AG04450 (cell line): ENCODE measurements around the gene XYLB. TPM values are rescaled to one million over a fixed set of nuclear protein-coding genes. Genes with fewer than 3 reads are reported as not detected.

Experiments
- CTCF ChIA-PET: fragments of 300-600, 350-600 bp; formaldehyde crosslinking; extraction: SDS; loops from one replicate; lab custom pipeline; 2022; ENCODE audit warnings: antibody characterized with exemption, inconsistent platforms; lab: Charles Lee
- POLR2A ChIA-PET: fragments of 350-600 bp; formaldehyde crosslinking; extraction: SDS; loops from one replicate; lab custom pipeline; 2021; ENCODE audit warnings: antibody characterized with exemption, inconsistent platforms; lab: Yijun Ruan, JAX
- DNase-seq: peaks from one replicate; pipeline ENCODE4 v3.0.0-alpha.2; 2011; ENCODE audit warnings: low read depth, low spot score
- H3K27ac ChIP-seq: one replicate; pipeline ENCODE4 v1.5.1; 2012; ENCODE audit warnings: low read depth, low read length, control low read depth
- H3K27me3 ChIP-seq: one replicate; pipeline ENCODE4 v1.6.0; 2012; ENCODE audit warnings: low read length; ENCODE audit not compliant: control insufficient read depth, insufficient read depth
- H3K4me3 ChIP-seq: 2 replicates; pipeline ENCODE4 v1.5.1; 2011; ENCODE audit warnings: mild to moderate bottlenecking, low read depth, low read length, control low read depth
- H3K9me3 ChIP-seq: 2 replicates; pipeline ENCODE4 v1.5.1; 2012; ENCODE audit warnings: low read length; ENCODE audit not compliant: control insufficient read depth, insufficient read depth
- polyA plus RNA-seq: library from polyadenylated mRNA; depleted of rRNA; stranded (reverse); fragments of >200 nt; gene quantifications from 2 replicates; pipeline ENCODE4 v1.2.3, GENCODE V29; 2011; rRNA removed
- small RNA-seq: library from RNA; depleted of rRNA; stranded (forward); fragments of <200 nt; gene quantifications from one replicate; pipeline ENCODE3, GENCODE V24; 2012; ENCODE audit warnings: low read depth; ENCODE audit not compliant: insufficient read length
- TF ChIP-seq, protein P1 (sequence below): IDR thresholded peaks from 2 replicates; pipeline ENCODE4 v1.5.1; 2011; ENCODE audit warnings: low read depth, low read length, control low read depth, inconsistent platforms

XYLB gene
- polyA plus RNA-seq, 1 experiment: 4.0 TPM

- H3K9me3 ChIP-seq: no peaks in the 10 kb centered on the region
- DNase-seq: no peak
- ChIA-PET CTCF (interaction anchor here (1.3 kb wide), 1 partner anchor 20 kb away, joined by 3 read pairs; no protein-coding TSS in a partner anchor), POLR2A (no interaction called here)
- no peak overlapping the region for H3K27ac ChIP-seq
- H3K4me3 ChIP-seq: no peak overlapping the region
- TF ChIP-seq, protein P1, sequence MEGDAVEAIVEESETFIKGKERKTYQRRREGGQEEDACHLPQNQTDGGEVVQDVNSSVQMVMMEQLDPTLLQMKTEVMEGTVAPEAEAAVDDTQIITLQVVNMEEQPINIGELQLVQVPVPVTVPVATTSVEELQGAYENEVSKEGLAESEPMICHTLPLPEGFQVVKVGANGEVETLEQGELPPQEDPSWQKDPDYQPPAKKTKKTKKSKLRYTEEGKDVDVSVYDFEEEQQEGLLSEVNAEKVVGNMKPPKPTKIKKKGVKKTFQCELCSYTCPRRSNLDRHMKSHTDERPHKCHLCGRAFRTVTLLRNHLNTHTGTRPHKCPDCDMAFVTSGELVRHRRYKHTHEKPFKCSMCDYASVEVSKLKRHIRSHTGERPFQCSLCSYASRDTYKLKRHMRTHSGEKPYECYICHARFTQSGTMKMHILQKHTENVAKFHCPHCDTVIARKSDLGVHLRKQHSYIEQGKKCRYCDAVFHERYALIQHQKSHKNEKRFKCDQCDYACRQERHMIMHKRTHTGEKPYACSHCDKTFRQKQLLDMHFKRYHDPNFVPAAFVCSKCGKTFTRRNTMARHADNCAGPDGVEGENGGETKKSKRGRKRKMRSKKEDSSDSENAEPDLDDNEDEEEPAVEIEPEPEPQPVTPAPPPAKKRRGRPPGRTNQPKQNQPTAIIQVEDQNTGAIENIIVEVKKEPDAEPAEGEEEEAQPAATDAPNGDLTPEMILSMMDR: no peak
- no peaks in the 10 kb centered on the region for H3K27me3 ChIP-seq
These were observed 114.0 kb downstream of the XYLB start for GRCh38 chr3:38460377-38461270.

Small RNA genes lying within 50 kb of the gene (small RNA-seq; reads per million reads assigned to genes)
- gene RNU6-235P: not detected

Other genes starting within 250 kb of the XYLB start
- gene ACAA1, start 209.7 kb upstream of the XYLB start, polyA plus RNA-seq: 47.6 and 50.9 TPM in 2 replicates
- 32.4 and 47.0 TPM in 2 replicates for gene MYD88, start 208.1 kb upstream of the XYLB start, polyA plus RNA-seq
- gene OXSR1, start 181.2 kb upstream of the XYLB start, polyA plus RNA-seq: 34.7 and 42.3 TPM in 2 replicates
- 0.15 and 0.19 TPM in 2 replicates for gene SLC22A13, start 81.0 kb upstream of the XYLB start, polyA plus RNA-seq
- gene SLC22A14, start 64.5 kb upstream of the XYLB start, polyA plus RNA-seq: not detected in 2 replicates
- 0.82 and 1.0 TPM in 2 replicates for gene ACVR2B, start 107.1 kb downstream of the XYLB start, polyA plus RNA-seq
- 15.1 and 19.3 TPM in 2 replicates for gene EXOG, start 149.6 kb downstream of the XYLB start, polyA plus RNA-seq